Lung (tissue), 16 donors: Measurements from ENCODE around the gene DENND1C. TPM values are rescaled to one million over a fixed set of nuclear protein-coding genes. Genes with fewer than 3 reads are reported as not detected.

Experiments
- ATAC-seq: fragments of 200-7000 bp; cut with Tn5 transposase; one replicate; pipeline ENCODE4 v1.9.1; 2020; ENCODE audit warnings: moderate number of reproducible peaks; ENCODE audit not compliant: insufficient read depth, low FRiP score
- DNase-seq, 3 donors: peaks; one replicate each; pipeline ENCODE4 v3.0.0-alpha.2; 2013 to 2017
- H3K27ac ChIP-seq, 2 donors: one replicate each; pipeline ENCODE4 v1.5.1; 2013; ENCODE audit warnings: mild to moderate bottlenecking in 2 of 2, moderate library complexity in 2 of 2, control low read depth in 1 of 2, inconsistent platforms in 1 of 2, low read depth in 1 of 2, low read length in 1 of 2
- H3K27me3 ChIP-seq, 3 donors: one replicate each; pipeline ENCODE4 v1.5.1; 2013; ENCODE audit warnings: low read length in 2 of 3; ENCODE audit not compliant: control insufficient read depth in 3 of 3, insufficient read depth in 3 of 3
- H3K36me3 ChIP-seq, 4 donors: one replicate each; pipeline ENCODE4 v1.5.1; 2013; ENCODE audit warnings: low read length in 4 of 4, mild to moderate bottlenecking in 1 of 4, moderate library complexity in 1 of 4; ENCODE audit not compliant: control insufficient read depth in 4 of 4, insufficient read depth in 4 of 4
- H3K4me1 ChIP-seq, 5 donors: one replicate each; pipeline ENCODE4 v1.5.1; 2013; ENCODE audit warnings: low read length in 5 of 5, mild to moderate bottlenecking in 2 of 5, moderate library complexity in 1 of 5; ENCODE audit not compliant: control insufficient read depth in 5 of 5, insufficient read depth in 5 of 5
- H3K4me3 ChIP-seq: one replicate; pipeline ENCODE4 v1.5.1; 2013; ENCODE audit warnings: mild to moderate bottlenecking, control low read depth, moderate library complexity
- H3K9ac ChIP-seq, 2 donors: one replicate each; pipeline ENCODE4 v1.5.1; 2013; ENCODE audit warnings: low read length in 2 of 2, control low read depth in 1 of 2; ENCODE audit not compliant: insufficient read depth in 1 of 2
- H3K9me3 ChIP-seq, 4 donors: one replicate each; pipeline ENCODE4 v1.5.1; 2013; ENCODE audit warnings: low read length in 3 of 4, mild to moderate bottlenecking in 1 of 4, moderate library complexity in 1 of 4; ENCODE audit not compliant: control insufficient read depth in 4 of 4, insufficient read depth in 3 of 4
- CTCF ChIP-seq: IDR thresholded peaks from 2 replicates; pipeline ENCODE4 v1.5.1; 2012; ENCODE audit warnings: mild to moderate bottlenecking; ENCODE audit errors: control extremely low read depth, extremely low read depth
- WGBS, 2 donors: extraction: QIAGEN DNeasy Blood & Tissue Kit; methylation state at CpG; one replicate each; pipeline ENCODE4 v1.1.7; 2013; 5-methylcytosine and 5-hydroxymethylcytosine counted together
- long read RNA-seq, 5 donors: transcript quantifications; one replicate each; lab custom pipeline, GENCODE V29; 2026
- polyA plus RNA-seq, 2 donors: library from polyadenylated mRNA; stranded (reverse); fragments of 200-250 nt; gene quantifications; one replicate each; pipeline ENCODE4 v1.2.1, GENCODE V29; 2013
- total RNA-seq, 2 donors: library from RNA; depleted of rRNA in 1 of 2; stranded (reverse); fragments of >200 nt in 1 of 2; gene quantifications; one replicate each; pipeline ENCODE4 v1.2.1, GENCODE V29; 2014 to 2021
- donor health status: control.
- donor health status: control.
- donor health status: Bipolar disorder and iron deficiency.
- donor health status: healthy.
- donor health status: DM: yes; HTN: yes; CAD: no.

The DENND1C gene, protein sequence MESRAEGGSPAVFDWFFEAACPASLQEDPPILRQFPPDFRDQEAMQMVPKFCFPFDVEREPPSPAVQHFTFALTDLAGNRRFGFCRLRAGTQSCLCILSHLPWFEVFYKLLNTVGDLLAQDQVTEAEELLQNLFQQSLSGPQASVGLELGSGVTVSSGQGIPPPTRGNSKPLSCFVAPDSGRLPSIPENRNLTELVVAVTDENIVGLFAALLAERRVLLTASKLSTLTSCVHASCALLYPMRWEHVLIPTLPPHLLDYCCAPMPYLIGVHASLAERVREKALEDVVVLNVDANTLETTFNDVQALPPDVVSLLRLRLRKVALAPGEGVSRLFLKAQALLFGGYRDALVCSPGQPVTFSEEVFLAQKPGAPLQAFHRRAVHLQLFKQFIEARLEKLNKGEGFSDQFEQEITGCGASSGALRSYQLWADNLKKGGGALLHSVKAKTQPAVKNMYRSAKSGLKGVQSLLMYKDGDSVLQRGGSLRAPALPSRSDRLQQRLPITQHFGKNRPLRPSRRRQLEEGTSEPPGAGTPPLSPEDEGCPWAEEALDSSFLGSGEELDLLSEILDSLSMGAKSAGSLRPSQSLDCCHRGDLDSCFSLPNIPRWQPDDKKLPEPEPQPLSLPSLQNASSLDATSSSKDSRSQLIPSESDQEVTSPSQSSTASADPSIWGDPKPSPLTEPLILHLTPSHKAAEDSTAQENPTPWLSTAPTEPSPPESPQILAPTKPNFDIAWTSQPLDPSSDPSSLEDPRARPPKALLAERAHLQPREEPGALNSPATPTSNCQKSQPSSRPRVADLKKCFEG
- 10 to 100 TPM in 1 of 2 donors, 1 to 10 TPM in 1; 2.7 to 11.0 TPM for total RNA-seq
- polyA plus RNA-seq: 10 to 100 TPM in 1 of 2 donors, 1 to 10 TPM in 1; 8.0 to 10.6 TPM
- long read RNA-seq, donor 1: 0 reads
- long read RNA-seq, donor 2: 0 reads
- long read RNA-seq, donor 3: 0 reads
- long read RNA-seq, donor 4, partial matches to known transcripts: 8 of 8 reads
- long read RNA-seq, donor 4, other reads (novel, unspliced or antisense): 0 of 8 reads
- long read RNA-seq, donor 5: 0 reads

DNA sequence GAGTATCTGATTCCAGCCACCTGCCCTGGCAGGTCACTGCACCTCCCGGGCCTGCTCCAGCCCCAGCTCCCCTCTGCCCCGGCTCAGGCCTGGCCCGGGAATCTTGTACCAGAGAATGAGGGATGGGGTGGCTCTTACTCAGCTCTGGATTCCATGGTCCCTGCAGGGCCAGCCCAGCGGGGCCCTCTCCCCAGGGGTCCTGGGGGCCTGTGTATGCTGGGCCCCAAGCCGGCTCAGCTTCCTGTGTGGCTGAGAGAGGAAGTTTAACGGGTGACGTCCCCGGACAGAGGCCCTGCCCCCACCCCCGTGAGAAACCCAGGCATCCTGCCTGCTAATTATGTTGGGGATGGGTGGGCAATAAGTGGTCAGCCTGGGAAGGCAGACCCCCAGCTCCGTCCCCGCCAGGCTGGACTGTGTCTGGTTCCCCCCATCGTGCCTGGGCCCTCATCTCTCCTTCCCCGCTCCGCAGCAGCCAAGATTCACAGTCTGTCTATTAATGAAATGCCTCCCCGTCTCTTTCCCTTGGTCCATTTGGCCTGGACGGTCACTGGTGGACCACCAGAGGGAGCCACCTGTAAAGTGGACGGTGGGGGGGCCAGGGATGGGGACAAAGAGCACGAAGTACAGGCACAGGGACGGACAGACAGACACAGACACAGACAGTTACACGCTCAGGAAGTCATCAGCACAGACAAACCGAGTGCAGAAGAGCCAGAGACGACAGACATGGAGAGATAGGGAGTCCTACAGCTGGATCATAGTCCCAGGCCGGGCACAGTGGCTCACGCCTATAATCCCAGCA, at the start of gene DENND1C:
DENND1C (minus strand) TSS at position 247 of the 802 bp plus-strand sequence; CDS start at position 155, 92 bp downstream.
- peak within 1 kb of the TSS in 1 of 2 donors; percentile 64 for H3K27ac ChIP-seq
- peak; percentile 53 for ATAC-seq
- no peak for DNase-seq

DNA sequence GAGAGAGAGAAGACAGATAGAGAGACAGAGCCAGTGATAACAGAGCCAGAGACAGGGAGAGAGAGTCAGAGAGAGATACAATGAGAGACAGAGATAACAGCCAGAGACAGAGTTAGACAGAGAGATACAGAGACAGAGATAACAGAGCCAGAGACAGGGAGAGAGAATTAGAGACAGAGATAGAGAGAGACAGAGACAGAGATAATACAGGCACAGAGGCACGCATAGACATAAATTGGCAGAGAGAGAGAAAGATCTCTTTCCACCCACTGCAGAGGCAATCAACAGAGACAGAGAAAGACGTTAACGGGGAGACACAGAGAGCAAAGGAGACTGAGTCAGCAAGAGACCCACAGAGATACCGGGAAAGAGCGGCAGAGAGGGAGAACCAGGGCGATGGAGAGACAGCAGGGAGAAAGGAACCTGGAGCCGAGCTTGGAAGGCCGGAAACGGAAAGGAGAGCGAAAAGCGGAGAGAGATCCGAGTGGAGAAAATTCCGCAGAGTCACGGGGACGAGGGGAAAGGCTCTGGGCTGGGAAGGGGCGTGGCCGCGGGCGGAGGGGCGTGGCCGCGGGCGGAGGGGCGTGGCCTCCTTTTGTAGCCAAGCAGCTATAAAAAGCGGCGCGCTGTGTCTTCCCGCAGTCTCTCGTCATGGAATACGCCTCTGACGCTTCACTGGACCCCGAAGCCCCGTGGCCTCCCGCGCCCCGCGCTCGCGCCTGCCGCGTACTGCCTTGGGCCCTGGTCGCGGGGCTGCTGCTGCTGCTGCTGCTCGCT, 49.0 kb upstream of the DENND1C start, which contains the start of gene TNFSF9:
TNFSF9 (plus strand) TSS at position 641 of the 777 bp plus-strand sequence; CDS start at position 652, 11 bp downstream.
- no peak for TF ChIP-seq CTCF
- ATAC-seq (peak; percentile 94), DNase-seq (peak; percentile 94 to 96 (median 94))
- peaks cover 0 to 6% (median 0%) of the 10 kb centered on the region in 4 donors for H3K36me3 ChIP-seq
- H3K27me3 ChIP-seq: peaks cover 0 to 23% (median 20%) of the 10 kb centered on the region in 3 donors
- peak within 1 kb of the TSS; percentile 48 to 97 for H3K9ac ChIP-seq
- H3K27ac ChIP-seq: peak within 1 kb of the TSS in 1 of 2 donors; percentile 87
- peak within 1 kb of the TSS; percentile 56 for H3K4me3 ChIP-seq
- peaks cover 0 to 34% (median 4%) of the 10 kb centered on the region in 5 donors for H3K4me1 ChIP-seq
- no peaks in the 10 kb centered on the region for H3K9me3 ChIP-seq
- WGBS, 2 donors: 1% methylated on average over 44 of the region's 44 CpGs

More for the DNA sequence above, at the start of gene DENND1C:
- H3K27me3 ChIP-seq: peaks cover 0 to 3% (median 0%) of the 10 kb centered on the region in 3 donors
- H3K4me1 ChIP-seq: peaks cover 0 to 1% (median 0%) of the 10 kb centered on the region in 5 donors
- no peak within 1 kb of the TSS for H3K4me3 ChIP-seq
- TF ChIP-seq CTCF: no peak
- 22 to 29% methylated on average over 24 of the region's 24 CpGs for WGBS, 2 donors
- H3K9ac ChIP-seq: no peak within 1 kb of the TSS
- H3K9me3 ChIP-seq: peaks cover 0 to 2% (median 0%) of the 10 kb centered on the region in 4 donors
- no peaks in the 10 kb centered on the region for H3K36me3 ChIP-seq
